ENCODE measurements around the gene RFX8. TPM values are rescaled to one million over a fixed set of nuclear protein-coding genes. Genes with fewer than 3 reads are reported as not detected.

Gene RFX8
- total and polyA plus RNA-seq, 10 of the 15 experiments (the other 5 are each of a cell fraction or from before 2014, with no cell fraction given) = 0.19 TPM; not detected in 9

- intact Hi-C loops (cut with micrococcal nuclease; ENCODE audit: unreplicated experiment) = no loop called here
- Histone ChIP-seq H3K4me3 (no peak overlapping the region), H3K79me2 (ENCODE audit: control insufficient read depth, insufficient read depth, low read length) (no peaks in the 10 kb centered on the region), H3K27ac (ENCODE audit: control insufficient read depth, insufficient read depth) (no peak overlapping the region), H3K27me3 (replicated peaks in 1 of 2; ENCODE audit: control insufficient read depth in 2 of 2, insufficient read depth in 2 of 2, low read length in 1 of 2) (no peaks in the 10 kb centered on the region; a peak in 2 of 4 replicates), H3K4me1 (ENCODE audit: control insufficient read depth, insufficient read depth, low read length) (no peaks in the 10 kb centered on the region), H2AFZ (ENCODE audit: control insufficient read depth, low read depth, low read length) (no peak overlapping the region), H3K4me2 (ENCODE audit: control insufficient read depth, insufficient read depth) (no peak overlapping the region), H3K9ac (ENCODE audit: control insufficient read depth, insufficient read depth, low read length) (no peak overlapping the region), H3K9me3 (replicated peaks; ENCODE audit: control insufficient read depth, insufficient read depth, low read length) (no peaks in the 10 kb centered on the region), H3K36me3 (ENCODE audit: control insufficient read depth in 2 of 2, insufficient read depth in 2 of 2, low read length in 1 of 2) (no peaks in the 10 kb centered on the region), H4K20me1 (ENCODE audit: control insufficient read depth, insufficient read depth) (no peaks in the 10 kb centered on the region)
- ChIA-PET RAD21 (ENCODE audit: unreplicated experiment) (no interaction called here), POLR2A (no interaction called here), CTCF (no interaction called here), SMC1A (ENCODE audit: uncharacterized antibody, unreplicated experiment) (no interaction called here)
- DNase-seq (ENCODE audit: low read depth, low spot score) = no peak
- ATAC-seq = no peak
- TF ChIP-seq CEBPB (IDR thresholded peaks at IDR 0.05; ENCODE audit: borderline replicate concordance in 1 of 2, low read depth in 2 of 2, low read length in 2 of 2) (no peak), TARDBP (IDR thresholded peaks at IDR 0.05; ENCODE audit: borderline replicate concordance) (no peak), YBX1 (IDR thresholded peaks at IDR 0.05) (no peak), E2F4 (IDR thresholded peaks at IDR 0.05; ENCODE audit: low read depth, low read length) (no peak), SMARCA5 (IDR thresholded peaks at IDR 0.05) (no peak), MYB (IDR thresholded peaks at IDR 0.05; ENCODE audit: borderline replicate concordance, low read depth, low read length) (no peak), EP300 (IDR thresholded peaks at IDR 0.05; ENCODE audit: borderline replicate concordance in 1 of 2, control insufficient read depth in 1 of 2, low read depth in 2 of 2, low read length in 2 of 2) (no peak), NFXL1 (IDR thresholded peaks at IDR 0.05; ENCODE audit: borderline replicate concordance) (no peak), RELA (IDR thresholded peaks at IDR 0.05; ENCODE audit: borderline replicate concordance, partially characterized antibody) (no peak)
- BruUV-seq (replicated peaks) = no TSS peak
- FAIRE-seq = no peak
- in situ Hi-C loops (cut with MboI) = no loop called here
- WGBS (ENCODE audit: insufficient coverage, insufficient replicate concordance, low lambda C conversion rate, missing lambda C conversion rate) = 53% methylated on average over 6 of the region's 6 CpGs
Measured at GRCh38 chr2:101356055-101356454, 118.9 kb downstream of the RFX8 start.

Data from GM12878 (cell line).